ENCODE measurements around the gene FAM3C.
A peak's percentile ranks its signal among the peaks of the same experiment; 100 is the strongest.

Gene FAM3C

DNA sequence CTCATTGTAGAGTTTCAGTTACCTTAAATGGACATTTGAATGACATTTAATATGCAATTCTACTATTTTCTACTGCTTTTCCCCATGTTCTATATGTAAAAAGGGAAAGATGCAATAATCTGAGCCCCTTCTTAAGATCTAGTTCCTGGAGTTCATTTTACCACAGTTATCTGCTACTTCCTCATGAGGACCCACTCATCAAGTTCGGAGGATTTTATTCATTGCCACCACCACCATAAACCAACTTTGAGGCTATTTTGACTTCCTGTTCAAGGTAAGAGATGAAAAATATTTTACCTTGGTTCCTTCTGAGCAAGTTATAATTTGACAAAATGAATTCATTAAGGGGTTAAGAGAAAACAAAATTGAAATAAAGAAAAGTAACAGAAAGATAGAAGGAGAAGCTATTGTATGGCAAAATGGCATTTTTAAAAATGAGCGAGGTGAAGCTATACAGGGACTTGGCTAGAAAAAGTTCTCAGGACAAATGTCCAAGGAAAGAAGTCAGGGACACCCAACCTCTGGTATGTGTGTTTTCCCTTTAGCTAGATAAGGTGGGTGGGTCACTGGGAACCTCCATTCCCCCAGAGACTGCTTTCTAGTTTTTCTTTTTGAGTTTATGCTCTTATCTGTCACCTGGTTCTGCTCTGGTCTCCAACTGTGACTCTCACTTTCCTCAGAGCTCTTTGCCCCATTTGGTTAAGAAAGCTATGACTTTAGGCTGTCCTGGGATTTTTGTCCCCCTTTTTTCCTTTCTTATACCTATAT, 14.9 kb upstream of the FAM3C start:
- no peak for DNase-seq

DNA sequence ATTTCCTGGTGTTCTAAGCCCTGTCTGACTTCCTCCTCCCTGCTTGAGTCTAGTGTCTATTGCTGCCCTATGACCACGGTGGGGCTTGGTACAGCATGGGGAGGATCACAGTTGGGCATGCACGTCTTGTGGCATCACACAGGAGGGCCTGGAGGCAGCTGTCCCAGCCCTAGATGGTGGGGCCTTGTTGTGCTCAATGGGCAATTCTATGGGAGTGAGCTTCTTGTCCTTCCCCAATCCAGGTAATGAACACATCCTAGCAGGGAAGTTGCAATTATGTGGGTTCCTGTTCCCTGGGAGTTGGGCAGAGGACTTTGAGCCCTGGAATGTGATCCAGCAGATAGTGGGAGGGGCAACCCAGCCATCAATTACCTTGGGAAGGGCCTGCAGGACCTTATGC, 10.8 kb upstream of the FAM3C start:
- no peak for DNase-seq

DNA sequence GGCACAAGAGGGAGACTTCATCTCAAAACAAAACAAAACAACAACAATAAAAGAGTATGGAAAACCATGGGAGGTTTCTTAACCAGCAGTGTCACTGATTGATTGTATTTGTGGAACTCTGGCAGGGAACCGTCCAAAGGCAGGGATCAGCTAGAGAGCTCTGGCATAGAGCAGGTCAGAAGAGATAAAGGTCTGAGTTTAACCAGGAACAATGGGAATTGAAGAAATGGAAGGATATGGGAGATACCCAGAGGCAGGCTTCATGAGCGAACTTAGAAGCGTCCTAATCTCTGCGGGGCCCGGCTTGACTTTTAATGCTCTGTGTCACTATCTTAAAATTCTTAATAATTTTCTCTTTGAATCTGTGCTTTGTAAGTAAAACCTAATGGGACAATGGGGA, 10.4 kb upstream of the FAM3C start:
- DNase-seq, result no peak

GRCh38 chr7:121404348-121404747, 8.2 kb upstream of the FAM3C start:
- DNase-seq, result no peak

GRCh38 chr7:121402701-121403100, 6.6 kb upstream of the FAM3C start:
- no peak for DNase-seq

DNA sequence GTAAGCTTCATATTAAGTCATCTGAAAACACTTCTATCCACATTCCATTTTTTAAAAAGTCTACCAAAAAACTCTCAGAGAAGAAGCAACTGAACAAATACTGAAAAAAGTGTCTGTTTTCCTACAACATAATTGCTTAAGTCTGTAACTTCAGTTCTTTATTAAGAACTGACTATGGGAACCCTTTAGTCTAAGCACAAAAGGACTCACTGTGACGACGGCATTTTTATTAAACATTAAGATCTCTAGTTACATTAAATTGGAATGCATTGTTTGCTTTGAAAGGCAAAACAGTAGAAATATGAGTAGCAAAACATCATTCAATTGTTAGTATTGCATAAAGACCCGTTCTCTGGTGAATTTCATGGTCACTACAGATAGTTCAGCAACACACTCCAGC, 5.8 kb upstream of the FAM3C start:
- DNase-seq, result no peak

GRCh38 chr7:121398246-121398645, 2.1 kb upstream of the FAM3C start:
- no peak for DNase-seq

DNA sequence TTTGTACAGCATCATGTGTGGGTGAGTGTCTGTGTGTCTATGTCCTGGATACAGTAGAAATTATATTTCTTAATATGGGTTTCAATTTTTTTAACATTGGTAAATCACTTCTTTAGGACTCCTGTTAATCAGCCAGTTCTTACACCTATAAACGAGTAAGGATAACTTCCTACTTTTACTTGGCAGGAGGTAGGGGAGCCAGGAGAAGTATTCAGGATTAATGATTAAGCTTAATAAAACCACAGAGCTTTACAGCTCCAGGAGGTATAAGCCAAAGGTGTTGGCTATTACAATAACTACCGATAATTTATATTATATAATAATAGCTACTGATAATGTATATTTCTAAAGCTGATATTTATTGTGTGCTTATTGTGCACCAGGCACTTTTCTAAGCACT, 1.7 kb upstream of the FAM3C start:
- no peak for DNase-seq

DNA sequence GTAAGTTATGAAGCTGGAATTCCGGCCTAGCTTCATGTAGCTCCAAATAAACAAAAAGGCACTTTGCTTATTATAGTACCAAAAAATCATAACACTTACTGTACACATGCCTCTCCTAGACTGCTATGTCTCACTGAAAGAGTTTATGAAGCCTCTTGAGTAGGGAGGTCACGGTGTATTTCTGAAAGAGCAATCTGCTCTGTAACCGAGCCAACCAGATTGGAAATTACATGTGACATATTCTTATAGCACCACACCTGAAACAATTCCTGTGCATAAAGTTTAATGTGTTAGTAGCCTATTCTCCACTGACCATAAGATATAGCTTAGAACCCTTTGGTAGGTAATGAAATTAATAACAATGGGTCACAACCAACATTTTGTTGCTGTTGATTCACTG, 1.3 kb upstream of the FAM3C start:
- no peak for DNase-seq

GRCh38 chr7:121395494-121395960, 581 bp downstream of the FAM3C start:
- DNase-seq, result peak in 3 of 4 experiments; percentile 4 to 31 (median 21)

- no peak for DNase-seq
Measured at GRCh38 chr7:121394709-121395140, 1.4 kb downstream of the FAM3C start.

- no peak for DNase-seq
Measured at GRCh38 chr7:121393005-121393366, 3.1 kb downstream of the FAM3C start.

- DNase-seq, result no peak
Measured at GRCh38 chr7:121392277-121393004, 3.7 kb downstream of the FAM3C start.

GRCh38 chr7:121391686-121392085, 4.4 kb downstream of the FAM3C start:
- DNase-seq, result no peak

DNA sequence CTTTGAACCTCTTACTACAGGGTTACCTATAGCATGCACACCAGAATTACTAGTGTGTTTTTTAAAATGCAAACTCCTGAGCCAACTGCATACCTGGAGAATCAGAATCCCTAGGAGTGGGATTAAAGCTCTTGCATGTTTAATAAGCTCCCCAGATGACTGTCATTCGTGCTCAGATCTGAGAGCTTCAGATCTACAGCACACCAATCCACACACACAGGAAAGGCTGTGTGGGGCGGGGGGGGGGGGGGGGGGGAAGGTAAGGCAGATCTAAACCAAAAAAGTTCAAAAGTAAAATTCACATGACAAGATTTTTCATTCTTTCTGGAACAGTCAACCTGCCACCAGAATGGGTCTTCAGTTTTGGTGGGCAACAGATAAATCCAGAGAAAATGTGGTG, 5.5 kb downstream of the FAM3C start:
- DNase-seq, result peak in 1 of 4 experiments; percentile 17

- DNase-seq, result no peak
Measured at GRCh38 chr7:121390109-121390508, 6.0 kb downstream of the FAM3C start.

GRCh38 chr7:121388950-121389349, 7.2 kb downstream of the FAM3C start:
- no peak for DNase-seq

DNA sequence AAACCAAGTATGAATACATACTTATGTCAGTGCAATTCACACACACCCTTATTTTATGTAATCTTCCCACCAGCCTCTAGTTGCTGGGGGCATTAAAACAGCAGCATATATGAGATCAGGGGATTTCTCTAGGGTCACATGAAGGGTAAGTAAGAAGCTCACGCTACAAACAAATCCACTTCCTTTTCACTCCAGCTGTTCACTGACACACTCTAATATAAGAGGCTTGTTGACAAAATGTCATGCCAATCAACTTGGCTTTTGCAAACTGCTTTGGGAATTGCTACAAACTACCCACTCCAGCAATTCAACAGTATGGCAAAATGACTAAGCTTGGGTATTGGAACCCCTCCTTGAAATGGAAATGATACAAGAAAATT, 10.3 kb downstream of the FAM3C start:
- DNase-seq, result no peak

- DNase-seq, result no peak
Measured at GRCh38 chr7:121385056-121385799, 10.9 kb downstream of the FAM3C start.

DNA sequence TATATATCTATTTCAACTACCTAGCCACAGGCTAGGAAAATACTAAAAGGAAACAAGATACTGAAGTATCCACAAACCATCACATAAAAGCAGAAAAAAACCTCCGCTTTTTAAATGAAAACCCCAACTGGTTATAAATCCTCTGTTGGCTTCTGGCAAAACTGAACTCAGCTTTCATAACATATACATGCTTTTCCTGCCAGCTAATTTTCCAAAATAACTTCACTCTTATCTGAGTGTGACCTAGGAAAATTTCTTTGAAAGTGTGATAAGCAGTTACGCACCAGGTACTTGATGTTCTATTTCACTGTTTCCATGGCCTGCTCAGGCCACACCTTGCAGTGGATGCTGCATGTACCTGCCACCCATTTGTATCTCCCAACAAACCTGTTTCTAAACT, 11.8 kb downstream of the FAM3C start:
- DNase-seq, result no peak

DNA sequence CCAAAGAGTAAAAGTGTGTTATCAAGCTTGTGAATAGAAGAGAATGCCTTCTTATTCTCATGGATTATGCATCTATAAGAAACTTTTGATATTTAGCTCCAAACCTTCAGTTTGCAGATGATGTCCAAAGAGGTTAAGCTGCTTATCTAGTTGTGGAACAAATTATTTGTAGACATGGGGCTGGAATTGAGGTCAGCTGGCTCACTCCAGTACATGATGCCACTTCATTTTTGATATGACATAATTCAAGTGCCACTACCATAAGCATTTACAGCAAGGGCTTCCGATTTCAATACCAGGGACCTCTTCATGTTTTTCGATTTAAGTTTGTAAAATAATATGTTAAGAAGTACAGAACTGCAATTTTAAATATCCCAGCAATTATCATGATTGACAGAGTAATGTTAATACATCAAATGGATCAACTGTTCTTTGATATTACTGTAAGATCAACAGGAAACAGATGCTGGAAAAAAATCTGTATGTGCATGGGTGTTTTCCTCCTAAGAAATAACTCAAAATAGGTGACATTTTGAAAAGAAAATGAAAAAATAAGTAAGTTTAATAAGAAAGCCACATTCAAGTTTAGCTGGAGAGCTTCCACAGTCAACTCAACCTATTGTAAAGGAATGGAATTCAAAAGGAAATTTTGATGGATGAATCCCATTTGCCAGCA, 12.7 kb downstream of the FAM3C start:
- DNase-seq, result no peak

GRCh38 chr7:121382473-121382872, 13.6 kb downstream of the FAM3C start:
- no peak for DNase-seq

DNA sequence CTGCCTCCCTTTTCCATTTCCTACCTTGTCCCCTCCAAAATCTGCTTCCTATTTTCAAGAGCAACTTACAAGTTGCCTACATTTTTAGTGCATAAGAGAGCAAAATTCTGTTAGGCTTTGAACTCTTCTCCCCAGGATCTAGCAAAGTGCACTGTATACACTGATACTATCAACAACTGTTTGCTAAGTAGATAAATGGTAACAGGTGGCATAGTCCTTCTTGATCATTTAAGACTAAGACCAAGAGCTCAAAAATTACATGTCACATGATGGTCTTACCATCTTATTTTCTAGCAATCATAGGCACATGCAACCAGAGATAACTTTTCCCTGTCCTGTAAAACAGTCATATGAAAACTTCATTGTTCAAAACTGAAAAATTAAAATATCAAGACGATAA, 16.2 kb downstream of the FAM3C start:
- no peak for DNase-seq

Data from activated naive CD4-positive, alpha-beta T cell (primary cell).